ENCODE data around the gene PIK3CD.

DNA sequence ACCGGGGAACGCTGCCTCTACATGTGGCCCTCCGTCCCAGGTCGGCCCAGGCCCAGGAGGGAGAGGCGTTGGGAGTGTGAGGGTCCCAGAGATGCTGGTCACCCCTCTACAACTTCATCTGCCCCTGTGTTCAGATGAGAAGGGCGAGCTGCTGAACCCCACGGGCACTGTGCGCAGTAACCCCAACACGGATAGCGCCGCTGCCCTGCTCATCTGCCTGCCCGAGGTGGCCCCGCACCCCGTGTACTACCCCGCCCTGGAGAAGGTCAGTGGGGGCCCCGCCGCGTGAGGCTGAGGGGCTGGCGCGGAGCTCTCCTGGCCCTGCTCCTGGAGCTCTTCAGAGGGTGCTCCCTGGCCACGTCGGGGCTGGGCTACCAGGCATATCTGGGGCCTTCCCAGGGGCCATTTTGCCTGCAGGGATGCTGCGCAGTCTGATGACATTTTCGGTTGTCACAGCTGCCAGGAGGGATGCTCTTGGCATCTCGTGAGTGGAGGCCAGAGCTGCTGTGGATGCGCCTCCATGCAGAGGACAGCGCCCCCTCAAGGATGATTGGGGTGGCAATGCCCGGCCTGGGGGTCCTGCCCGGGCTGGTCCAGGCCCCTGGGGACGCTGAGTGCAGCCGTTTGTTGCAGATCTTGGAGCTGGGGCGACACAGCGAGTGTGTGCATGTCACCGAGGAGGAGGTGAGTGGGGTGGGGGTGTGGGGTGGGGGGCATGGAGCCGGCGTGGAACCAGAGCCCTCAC, 68.6 kb downstream of the PIK3CD start:
- TF ChIP-seq, protein P1, sequence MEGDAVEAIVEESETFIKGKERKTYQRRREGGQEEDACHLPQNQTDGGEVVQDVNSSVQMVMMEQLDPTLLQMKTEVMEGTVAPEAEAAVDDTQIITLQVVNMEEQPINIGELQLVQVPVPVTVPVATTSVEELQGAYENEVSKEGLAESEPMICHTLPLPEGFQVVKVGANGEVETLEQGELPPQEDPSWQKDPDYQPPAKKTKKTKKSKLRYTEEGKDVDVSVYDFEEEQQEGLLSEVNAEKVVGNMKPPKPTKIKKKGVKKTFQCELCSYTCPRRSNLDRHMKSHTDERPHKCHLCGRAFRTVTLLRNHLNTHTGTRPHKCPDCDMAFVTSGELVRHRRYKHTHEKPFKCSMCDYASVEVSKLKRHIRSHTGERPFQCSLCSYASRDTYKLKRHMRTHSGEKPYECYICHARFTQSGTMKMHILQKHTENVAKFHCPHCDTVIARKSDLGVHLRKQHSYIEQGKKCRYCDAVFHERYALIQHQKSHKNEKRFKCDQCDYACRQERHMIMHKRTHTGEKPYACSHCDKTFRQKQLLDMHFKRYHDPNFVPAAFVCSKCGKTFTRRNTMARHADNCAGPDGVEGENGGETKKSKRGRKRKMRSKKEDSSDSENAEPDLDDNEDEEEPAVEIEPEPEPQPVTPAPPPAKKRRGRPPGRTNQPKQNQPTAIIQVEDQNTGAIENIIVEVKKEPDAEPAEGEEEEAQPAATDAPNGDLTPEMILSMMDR (IDR thresholded peaks at IDR 0.05): no peak
- TF ChIP-seq POLR2AphosphoS5 (IDR thresholded peaks at IDR 0.05): no peak
- TF ChIP-seq POLR2A (IDR thresholded peaks at IDR 0.05): no peak
- TF ChIP-seq EP300 (IDR thresholded peaks at IDR 0.05): no peak
